SK-N-MC (cell line): ENCODE results near the gene LRRC23.

Source experiments
- EZH2 ChIP-seq: fragments of 200-600 bp; sonication (generic); IDR thresholded peaks from one replicate; pipeline ENCODE4 v1.6.1; 2017; ENCODE audit warnings: antibody characterized with exemption
- FOXP2 ChIP-seq: optimal IDR thresholded peaks from 2 replicates; pipeline ENCODE3; 2011; ENCODE audit warnings: mild to moderate bottlenecking, moderate library complexity; ENCODE audit not compliant: insufficient read depth; ENCODE audit errors: extremely low read length, control extremely low read depth
- POLR2AphosphoS5 ChIP-seq: IDR thresholded peaks from 2 replicates; pipeline ENCODE4 v1.6.1; 2012; ENCODE audit warnings: mild to moderate bottlenecking, low read depth, low read length, borderline replicate concordance

DNA sequence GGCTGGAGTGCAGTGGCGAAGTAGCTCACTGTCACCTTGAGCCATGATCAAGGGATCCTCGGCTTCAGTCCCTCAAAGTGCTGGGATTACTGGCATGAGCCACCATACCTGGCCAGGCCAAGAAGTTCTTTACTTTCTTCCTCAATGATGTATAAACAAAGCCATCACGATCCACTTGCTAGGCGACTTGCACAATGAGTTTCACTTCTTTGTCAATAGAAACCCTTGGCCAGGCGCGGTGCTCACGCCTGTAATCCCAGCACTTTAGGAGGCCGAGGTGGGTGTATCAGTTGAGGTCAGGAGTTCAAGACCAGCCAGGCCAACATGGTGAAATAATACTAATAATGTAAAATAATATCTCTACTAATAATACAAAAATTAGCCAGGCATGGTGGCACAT, 17.2 kb upstream of the LRRC23 start:
- no peak for TF ChIP-seq EZH2
- no peak for TF ChIP-seq POLR2AphosphoS5
- no peak for TF ChIP-seq FOXP2
